CD4-positive, alpha-beta T cell treated with Interleukin-2 at 100 ng/mL for 4 hours (primary cell): ENCODE data around the gene PLCB4.

Experiments used
- DNase-seq: peaks from one replicate; pipeline ENCODE4 v3.0.0-alpha.2; 2020; ENCODE audit warnings: low spot score

PLCB4 gene

DNA sequence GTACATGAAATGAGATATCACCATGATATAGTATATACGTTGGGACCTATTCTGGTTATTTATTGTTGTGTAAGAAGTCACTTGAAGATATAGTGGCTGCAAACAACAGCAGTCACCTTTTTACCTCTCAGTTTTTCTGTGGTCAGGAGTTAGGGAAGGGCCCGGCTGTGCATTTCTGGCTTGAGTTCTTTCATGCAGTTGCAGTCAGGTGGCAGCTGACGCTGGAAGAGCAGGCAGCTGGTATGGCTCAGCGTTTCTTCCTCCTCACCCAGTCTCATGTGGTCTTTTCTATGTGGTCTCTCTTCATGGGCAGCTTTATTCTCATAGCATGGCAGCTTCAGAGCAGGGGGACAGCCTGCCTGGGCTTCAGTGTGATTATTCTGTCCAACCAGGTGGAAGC lies 154.4 kb downstream of the PLCB4 start:
- no peak for DNase-seq

- DNase-seq = no peak
Measured at GRCh38 chr20:9225879-9226278, 157.0 kb downstream of the PLCB4 start.

GRCh38 chr20:9227896-9228615 lies 159.2 kb downstream of the PLCB4 start:
- no peak for DNase-seq

GRCh38 chr20:9228774-9229450 lies 160.0 kb downstream of the PLCB4 start:
- DNase-seq = no peak

- no peak for DNase-seq
Measured at GRCh38 chr20:9230406-9230805, 161.5 kb downstream of the PLCB4 start.

- DNase-seq = no peak
Measured at GRCh38 chr20:9233804-9234203, 164.9 kb downstream of the PLCB4 start.

DNA sequence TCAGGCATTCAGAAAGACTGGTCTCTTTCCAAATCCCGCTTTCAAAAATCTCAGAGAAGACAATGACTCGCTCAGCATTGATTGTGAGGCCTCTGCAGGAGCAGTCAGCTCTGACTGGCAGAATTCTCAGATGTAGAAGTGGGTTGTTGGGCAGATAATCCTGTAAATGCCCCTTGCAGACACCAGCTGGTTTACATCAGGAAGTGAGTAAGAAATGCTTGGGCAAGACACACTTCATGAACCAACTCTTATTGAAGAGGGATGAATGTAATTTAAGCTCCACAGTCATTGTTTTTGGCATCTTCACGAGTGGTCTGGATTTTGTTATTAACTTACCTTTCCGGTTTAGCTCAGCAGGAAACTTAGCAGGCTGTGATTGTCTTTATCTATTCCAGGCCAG lies 166.6 kb downstream of the PLCB4 start:
- DNase-seq = no peak

GRCh38 chr20:9236458-9236857 lies 167.6 kb downstream of the PLCB4 start:
- DNase-seq = no peak

DNA sequence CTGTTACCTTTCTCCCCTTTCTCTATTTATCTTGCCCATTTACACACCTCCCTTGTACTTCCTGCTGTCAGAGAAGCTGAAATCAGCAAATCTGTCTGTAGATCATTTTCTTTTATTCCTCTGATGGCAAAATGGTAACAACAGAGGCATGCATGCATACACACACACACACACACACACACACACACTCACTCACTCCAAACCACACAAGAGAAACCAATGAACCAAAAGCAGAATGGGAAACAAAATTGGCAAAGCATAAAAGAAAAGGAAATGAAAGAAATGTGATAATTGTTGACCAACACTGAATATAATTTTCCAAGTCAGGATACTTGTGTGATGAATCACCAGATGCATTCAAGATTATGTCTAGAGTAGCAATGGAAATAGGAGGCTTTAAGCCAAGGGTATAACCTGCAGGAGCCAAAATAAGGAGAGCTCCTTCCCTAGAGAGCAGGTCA lies 172.4 kb downstream of the PLCB4 start:
- DNase-seq = no peak

GRCh38 chr20:9241721-9242427 lies 173.0 kb downstream of the PLCB4 start:
- no peak for DNase-seq

DNA sequence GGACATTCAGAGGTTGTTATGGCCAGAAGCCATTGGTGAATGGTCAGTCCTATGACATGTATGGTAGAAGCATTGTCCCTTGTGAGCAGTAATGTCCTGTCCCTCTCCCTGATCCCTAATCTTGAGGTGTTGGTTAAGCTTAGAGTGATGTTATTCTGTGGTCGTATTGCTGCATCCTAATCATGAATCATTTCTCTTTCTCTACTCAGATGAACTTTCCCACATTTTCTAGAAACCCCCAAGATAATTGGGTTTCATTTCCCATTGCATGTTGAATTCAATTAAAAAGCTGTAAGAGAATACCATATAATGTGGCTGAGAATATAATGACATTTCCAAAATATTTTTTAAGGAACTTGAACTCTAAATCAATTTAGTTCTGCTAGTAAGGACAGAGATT lies 175.1 kb downstream of the PLCB4 start:
- DNase-seq = no peak

DNA sequence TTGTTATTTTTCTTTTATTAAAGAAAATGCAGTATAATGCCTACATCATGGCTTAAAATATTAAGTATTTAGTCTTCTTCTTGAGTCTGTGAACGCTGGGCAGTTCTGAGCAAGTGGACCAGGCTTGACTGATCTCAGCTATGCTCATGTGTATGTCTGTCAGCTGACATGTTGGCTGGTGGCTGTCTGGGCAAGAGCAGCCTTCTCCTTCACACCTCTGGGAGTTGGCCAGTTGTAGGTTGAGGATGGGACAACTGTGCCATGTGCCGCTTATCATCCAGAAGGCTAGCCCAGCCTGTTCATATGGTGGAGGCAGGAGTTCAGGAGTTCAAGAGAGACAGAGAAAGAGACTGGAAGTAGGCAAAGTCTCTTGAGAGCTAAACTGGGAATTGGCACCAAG lies 175.9 kb downstream of the PLCB4 start:
- DNase-seq = no peak

GRCh38 chr20:9246731-9247130 lies 177.8 kb downstream of the PLCB4 start:
- DNase-seq = no peak

DNA sequence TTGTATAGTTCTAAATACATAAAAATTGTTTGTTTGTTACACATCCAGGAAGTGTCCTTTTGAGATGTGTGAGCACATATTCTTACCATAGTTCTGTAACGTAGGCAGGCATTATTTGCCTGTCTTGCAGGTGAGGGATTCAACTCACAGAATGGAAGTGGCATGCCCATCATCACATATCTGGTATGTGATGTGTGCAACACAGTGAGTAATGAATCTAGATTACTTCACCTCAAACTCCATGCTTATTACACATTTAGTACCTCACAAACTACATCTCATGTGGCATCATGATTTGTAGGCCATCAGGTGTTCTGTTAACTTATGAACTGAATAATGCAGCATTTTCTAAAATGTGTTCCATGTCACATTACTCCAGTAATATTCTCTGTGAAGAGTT lies 181.6 kb downstream of the PLCB4 start:
- DNase-seq = no peak

GRCh38 chr20:9253006-9253539 lies 184.2 kb downstream of the PLCB4 start:
- DNase-seq = no peak

DNA sequence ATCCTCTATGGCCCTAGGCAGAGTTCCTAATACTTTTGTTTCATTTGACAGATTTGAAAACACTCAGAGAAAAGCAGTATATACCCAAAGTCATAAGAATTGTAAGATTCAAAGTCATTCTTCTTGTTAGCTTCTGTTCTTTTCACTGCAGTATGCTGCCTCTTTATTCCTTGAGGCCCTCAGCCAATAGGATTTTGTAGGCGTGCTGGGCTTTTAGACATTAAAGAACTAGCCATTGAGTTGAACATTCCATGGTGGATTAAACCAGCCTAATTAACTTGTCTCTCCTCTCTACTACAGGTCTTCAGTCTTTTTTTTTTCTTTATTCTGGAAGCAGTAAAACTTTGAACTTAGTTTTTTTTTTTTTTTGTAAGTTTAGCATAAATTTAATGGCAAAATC lies 186.3 kb downstream of the PLCB4 start:
- DNase-seq = no peak

- no peak for DNase-seq
Measured at GRCh38 chr20:9256393-9256792, 187.5 kb downstream of the PLCB4 start.

DNA sequence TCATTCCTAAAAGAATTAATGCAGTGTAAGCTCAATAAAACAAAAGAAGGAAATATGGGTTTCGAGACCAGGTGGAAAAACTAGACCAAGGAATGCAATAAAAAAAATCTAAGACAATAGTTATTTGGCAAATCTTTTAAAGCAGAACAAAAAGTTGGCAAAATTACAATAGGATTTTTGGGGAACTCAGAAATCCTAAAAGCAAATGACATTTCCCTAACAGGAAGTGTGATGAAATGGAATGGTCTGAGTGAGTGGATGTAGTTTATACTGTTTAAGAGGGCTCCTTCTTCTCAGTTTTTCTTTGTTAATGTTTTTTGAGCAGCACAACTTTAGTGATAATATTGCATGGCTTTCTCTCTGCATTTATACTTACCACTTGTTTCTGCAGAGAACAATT lies 190.0 kb downstream of the PLCB4 start:
- DNase-seq = no peak

GRCh38 chr20:9260027-9260426 lies 191.1 kb downstream of the PLCB4 start:
- DNase-seq = no peak

- DNase-seq = no peak
Measured at GRCh38 chr20:9261781-9262180, 192.9 kb downstream of the PLCB4 start.

GRCh38 chr20:9262653-9263194 lies 193.8 kb downstream of the PLCB4 start:
- DNase-seq = no peak

GRCh38 chr20:9269280-9269971 lies 200.5 kb downstream of the PLCB4 start:
- no peak for DNase-seq
